ENCODE data around the gene NOTCH2NLA.
"Not testable (repeated sequence)": the region's sequence is repeated elsewhere in the genome, so short reads cannot be mapped to it uniquely, and the experiment has no call there.

GRCh38 chr1:146277087-146277486 lies 48.3 kb upstream of the NOTCH2NLA start:
- not testable (repeated sequence) for TF ChIP-seq CTCF, POLR2A (IDR thresholded peaks at IDR 0.05)

Measured in testis (tissue), 2 donors.